SHP77 (cell line): ENCODE measurements around the gene ARHGAP27.

ENCODE experiments used
- DNase-seq, 2 experiments: peaks; one replicate each; lab custom pipeline; 2025; lab: John Stamatoyannopoulos, UW

ARHGAP27 gene

GRCh38 chr17:45406107-45406506 lies 26.6 kb downstream of the ARHGAP27 start:
- no peak for DNase-seq

DNA sequence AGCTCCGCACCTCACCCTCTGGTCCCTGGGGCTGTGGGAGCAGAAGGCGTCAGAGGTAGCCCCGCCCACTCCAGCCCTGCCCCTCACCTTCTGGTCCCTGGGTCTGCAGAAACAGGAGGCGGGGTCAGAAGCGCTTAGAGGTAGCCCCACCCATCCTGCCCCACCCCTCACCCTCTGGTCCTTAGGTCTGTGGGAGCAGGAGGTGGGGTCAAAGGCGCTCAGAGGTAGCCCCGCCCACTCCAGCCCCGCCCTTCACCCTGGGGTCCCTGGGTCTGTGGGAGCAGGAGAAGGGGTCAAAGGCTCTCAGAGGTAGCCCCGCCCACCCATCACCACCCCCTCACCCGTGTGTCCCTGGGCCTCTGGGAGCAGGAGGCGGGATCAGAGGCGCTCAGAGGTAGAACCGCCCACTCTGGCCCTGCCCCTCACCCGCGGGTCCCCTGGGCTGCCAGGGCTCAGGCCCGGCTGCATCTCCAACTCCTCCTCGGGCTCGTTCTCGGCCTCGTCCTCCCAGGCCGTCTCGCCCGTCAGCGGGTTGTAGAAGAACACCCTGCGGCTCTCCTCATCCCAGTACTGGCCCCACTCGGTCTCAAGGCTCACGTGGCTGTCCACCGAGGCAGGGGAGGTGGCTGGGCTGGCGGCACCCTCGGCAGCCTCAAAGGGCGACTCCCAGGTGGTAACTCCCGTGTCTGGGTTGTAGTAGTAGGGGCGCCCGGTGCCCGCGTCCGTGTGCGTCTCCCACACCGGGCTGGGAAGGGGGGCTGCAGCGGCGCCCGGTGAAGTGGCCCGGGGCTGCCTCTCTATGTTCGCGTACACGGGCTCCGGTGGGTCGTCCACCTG lies 27.2 kb downstream of the ARHGAP27 start:
- DNase-seq = no peak

- DNase-seq = no peak
Observed at GRCh38 chr17:45404870-45405249, 27.8 kb downstream of the ARHGAP27 start.

DNA sequence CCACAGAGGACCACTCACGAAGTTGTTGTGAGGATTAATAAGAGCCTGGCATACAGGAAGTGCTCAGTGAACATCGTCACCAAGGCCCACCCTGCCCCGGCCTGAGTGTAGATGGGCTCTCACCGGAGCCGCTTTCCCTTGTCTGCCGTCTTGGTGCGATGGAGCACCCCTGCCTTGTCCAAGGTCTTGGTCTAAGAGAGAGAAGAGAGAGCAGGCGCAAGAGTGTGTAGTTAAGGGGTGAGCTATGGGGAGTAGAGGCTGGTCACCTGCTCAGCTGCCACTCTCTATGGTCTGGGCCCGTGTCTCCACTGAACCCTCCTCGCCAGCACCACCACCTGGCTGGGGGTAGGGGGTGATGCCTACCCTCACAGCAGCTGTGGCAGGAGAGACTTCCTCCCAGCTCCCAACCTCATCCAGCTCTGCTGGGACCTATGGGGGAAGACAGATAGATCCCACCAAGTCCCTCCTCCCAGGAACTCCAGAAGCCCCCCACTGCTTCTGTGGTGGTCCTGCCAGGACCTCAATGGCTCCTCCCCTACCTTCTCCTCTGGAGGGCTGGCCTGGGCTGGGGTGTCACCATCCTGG lies 28.7 kb downstream of the ARHGAP27 start:
- no peak for DNase-seq

GRCh38 chr17:45402916-45403315 lies 29.8 kb downstream of the ARHGAP27 start:
- no peak for DNase-seq

- no peak for DNase-seq
Observed at GRCh38 chr17:45398800-45399199, 33.9 kb downstream of the ARHGAP27 start.

- no peak for DNase-seq
Observed at GRCh38 chr17:45397796-45398195, 34.9 kb downstream of the ARHGAP27 start.

GRCh38 chr17:45396496-45397205 lies 36.0 kb downstream of the ARHGAP27 start:
- no peak for DNase-seq

DNA sequence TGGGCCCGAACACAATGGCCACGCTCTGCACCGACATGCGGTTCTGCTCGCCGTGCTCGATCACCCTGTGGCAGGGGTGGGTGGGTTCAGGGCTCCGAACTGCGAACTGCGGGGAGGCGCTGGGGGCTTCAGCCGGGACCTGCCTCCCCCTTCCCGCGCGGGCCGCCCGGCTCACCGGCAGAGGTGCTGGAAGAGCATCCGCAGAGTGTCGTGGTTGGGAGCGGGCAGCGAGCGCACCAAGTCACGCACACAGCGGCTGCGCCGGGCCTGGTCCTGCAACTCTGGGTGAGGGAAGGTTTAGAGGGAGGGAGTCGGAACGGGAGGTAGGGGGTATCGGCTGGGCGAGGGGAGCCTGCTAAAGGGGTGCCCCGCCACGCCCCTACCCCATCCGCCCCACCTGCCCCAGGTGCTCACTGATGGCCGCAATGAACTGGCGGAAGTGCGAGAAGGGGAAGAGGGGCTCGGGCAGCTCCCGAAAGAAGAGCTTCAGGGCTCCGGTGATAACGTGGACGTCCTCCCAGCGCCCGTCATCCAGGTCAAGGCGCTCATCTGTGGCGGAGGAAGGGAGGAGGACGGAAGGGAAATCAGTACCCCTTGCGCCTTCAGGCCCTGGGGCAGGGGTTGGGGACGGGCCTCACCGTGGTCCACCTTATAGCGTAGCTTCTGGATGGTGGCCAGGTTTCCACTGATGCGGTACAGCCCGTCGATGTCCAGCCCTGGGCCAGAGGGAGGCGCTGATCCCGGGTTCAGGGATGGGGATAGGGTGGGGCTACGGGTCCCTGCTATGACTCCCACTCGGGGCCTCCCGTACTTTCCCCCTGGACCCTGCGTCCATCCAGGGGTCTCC lies 36.9 kb downstream of the ARHGAP27 start:
- no peak for DNase-seq

DNA sequence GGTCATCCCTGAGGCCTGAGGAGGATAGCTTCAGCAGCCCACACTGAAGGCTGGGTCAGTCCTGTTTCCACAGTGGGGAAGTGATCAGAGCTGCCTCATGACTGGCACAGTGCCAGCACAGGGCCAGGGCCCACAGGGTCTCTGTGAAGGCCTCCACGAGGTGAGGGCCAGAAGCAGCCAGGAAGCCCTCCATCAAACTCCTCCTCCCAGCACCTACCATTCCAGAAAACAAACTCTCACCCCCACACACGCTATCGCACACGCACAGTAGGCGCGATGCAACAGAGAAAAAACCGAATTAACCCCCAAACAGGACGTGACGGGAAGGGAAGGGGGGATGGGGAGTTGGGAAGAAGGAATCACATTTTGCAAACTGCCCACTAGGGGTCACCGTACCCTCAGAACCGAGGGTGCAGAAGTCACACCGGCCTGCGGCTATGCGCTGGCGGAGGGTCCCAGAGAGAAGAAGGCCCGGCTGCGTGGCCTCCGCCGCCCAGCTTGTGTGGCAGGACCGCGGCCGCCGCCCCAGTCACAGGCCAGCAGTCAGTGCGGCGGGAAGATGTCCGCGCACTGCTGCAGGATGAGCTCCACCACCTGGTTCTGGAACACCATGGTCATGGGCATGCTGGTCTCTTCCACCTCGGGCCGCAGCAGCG lies 37.6 kb downstream of the ARHGAP27 start:
- peak; percentile 54 to 60 for DNase-seq

GRCh38 chr17:45394564-45394912 lies 38.1 kb downstream of the ARHGAP27 start:
- DNase-seq = no peak

DNA sequence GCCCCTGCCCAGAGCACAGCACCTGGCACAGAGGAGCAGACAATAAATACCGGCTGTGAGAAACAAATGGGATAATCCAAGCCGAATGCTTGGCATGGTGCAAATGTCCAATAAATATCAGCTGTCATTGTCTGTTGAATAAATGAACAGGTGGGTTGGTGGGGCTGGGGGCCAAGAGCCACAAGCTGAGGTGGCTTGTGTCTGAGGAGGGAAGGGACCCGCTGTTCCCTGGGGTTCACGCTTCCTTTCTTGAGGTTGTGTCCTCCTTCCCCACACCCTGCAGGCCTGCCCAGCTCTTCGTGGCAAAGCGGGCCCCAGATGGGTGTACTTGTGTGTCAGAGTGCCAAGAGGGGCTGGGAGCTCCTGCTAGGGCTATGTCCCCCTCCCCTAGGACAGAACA lies 38.6 kb downstream of the ARHGAP27 start:
- no peak for DNase-seq

DNA sequence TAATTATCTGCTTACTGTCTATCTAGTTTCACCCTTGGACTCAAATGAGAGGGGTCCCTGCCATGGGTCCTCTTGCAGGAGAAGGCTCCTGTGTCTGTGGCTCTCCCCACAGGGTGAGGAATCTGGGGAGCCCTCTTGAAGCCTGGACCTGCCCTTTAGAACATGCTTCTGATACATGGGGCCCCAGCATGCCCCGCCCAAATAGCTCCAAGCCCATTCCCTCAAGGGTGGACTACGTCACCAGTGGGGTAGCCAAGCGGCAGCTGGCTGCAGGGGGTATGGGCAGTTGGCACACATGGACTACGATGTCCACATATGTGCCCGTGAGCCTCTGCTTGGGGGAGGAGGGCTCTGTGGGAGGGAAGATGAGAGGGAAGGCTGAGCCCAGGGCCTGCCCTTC lies 39.3 kb downstream of the ARHGAP27 start:
- DNase-seq = no peak

GRCh38 chr17:45391918-45392317 lies 40.8 kb downstream of the ARHGAP27 start:
- no peak for DNase-seq

- no peak for DNase-seq
Observed at GRCh38 chr17:45391291-45391690, 41.4 kb downstream of the ARHGAP27 start.

DNA sequence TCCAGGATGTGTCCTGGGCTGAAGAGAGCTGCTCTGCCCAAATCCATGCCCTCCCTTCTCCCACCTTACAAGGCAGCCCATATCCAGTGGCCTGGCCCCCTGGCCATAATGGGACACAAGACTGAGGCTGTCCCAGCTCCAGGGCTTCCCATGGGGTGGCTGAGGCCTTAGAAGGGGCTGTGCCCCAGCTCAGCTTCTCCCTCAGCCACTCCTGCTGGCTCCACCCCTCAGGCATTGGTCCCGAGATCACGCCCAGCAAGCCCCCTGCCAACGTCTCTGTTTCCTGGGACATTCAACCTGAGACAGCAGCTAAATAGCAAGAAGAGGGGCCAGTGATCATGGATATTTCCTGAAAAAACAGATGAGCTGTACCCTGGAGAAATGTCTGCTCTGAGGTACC lies 43.3 kb downstream of the ARHGAP27 start:
- DNase-seq = no peak

GRCh38 chr17:45388604-45389325 lies 43.9 kb downstream of the ARHGAP27 start:
- DNase-seq = no peak

DNA sequence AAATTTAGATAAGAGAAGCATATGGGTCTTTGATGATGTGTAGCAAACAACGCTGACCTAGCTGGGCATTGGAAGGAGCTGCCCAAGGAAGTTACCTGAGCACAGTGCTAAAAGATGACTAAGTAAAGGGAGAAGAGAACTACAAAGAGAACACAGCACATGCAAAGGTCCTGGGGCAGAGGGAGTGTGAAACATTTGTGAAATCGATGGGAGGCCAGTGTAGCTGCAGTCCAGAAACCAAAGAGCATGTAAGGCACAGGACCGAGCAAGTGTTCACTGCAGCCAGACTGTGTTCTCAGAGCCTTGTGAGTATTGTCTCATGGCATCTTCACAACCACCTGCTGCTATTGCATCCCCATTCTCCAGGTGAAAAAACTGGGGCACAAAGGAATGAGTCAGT lies 44.9 kb downstream of the ARHGAP27 start:
- no peak for DNase-seq

- no peak for DNase-seq
Observed at GRCh38 chr17:45386178-45386577, 46.5 kb downstream of the ARHGAP27 start.

DNA sequence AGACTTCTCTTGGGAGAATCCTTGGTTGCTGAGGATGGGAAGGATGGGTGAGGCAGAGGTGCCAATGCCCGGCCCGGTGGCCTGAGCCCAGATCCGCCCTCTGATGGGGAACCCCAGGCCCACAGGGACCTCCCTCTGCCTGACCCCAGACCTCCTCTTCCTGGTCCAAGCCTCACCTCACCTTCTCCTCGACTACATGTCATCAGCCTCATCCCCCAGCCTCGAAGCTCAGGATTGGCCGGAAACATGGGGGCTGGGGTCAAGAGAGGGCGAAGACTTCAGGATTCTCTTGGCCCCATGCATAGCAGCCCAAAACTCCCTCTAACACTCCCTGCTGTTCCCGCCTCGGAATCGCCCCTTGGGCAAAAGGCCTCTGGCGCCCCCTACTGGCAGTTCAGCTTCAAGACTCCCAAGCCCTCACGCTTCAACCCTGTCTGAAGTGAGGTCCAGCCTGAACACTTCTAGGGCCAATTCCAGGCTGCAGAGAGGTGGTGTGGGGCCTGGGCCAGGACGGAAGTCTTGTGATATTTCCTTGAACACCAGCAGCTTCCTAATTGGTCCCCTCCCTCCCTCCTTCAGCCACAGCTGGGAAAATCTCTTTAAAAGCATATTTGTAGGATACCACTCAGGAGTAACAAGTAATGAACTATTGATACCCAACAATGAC lies 47.2 kb downstream of the ARHGAP27 start:
- peak; percentile 55 to 77 for DNase-seq
